NCI-H1105 (cell line): Measurements from ENCODE around the gene TNFRSF14.
"Not testable (repeated sequence)": the region's sequence is repeated elsewhere in the genome, so short reads cannot be mapped to it uniquely, and the experiment has no call there.

Experiments used
- DNase-seq: peaks from one replicate; lab custom pipeline; 2025; lab: John Stamatoyannopoulos, UW

TNFRSF14 gene

DNA sequence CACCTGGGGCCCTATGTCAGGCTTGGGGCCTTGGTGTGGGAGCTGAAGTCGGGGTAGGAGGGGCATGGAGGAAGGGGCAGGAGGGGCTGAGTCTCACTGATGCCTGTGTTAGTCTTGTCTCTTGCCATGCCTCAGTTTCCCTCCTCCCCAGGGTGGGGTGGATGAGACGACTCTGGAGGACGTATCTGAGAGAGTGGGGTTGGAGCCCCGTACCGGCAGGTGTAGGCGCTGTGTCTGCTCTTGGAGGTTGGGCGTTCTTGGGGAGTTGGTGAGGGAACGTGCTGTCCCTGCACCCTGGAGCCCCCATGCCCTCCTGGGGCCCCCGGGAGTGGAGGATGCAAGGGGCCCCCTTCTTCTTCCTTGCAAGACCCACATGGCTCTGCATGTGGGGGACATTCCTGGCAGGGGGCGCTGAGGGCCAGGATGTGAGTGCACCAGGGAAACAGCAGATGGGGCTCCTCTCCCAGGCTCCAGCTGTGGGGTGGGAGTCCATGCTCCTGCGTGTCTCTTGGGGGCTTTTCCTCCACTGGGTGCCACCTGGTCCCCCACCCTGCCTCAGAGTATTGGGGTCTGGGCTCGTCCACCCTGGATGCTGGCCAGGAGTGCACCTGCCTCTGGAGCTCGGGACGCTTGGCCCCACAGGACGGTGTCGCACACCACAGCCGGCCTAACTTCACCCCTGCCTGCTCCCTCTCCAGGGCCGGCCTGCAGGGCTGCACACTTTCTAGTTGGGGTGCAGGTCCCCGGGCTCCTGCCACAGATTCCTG is 1.4 kb upstream of the TNFRSF14 start:
- no peak for DNase-seq

DNA sequence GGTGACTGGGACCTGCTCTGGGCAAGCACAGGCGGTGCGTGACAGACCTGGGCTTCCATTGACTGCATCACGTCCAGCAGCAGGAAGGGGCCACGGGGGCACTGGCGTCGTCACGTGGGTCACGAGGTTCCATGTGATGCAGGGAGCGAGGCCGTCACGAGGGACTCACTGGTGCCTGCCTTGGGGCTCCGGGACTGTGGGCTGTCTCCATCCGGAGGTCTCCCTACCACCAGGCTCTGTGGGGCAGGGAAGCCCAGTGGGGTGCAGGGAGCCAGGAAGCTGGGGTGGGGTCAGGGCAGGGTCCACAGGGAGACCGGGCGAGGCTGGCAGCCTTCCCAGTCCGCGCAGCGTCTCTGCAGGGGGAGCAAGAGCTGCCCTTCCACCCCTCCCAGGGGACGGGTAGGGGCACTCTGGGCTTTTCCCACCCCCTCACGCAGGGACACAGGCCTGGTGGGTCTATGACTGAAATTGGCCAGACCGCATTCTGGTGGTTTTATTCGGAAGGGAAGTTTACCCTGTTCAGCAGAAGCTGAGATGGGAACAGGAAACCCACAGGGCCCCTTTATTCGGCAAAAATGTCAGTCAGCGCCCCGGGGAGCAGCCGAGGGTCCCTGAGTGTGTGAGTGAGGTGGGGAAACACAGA is 416 bp upstream of the TNFRSF14 start:
- DNase-seq = no peak

DNA sequence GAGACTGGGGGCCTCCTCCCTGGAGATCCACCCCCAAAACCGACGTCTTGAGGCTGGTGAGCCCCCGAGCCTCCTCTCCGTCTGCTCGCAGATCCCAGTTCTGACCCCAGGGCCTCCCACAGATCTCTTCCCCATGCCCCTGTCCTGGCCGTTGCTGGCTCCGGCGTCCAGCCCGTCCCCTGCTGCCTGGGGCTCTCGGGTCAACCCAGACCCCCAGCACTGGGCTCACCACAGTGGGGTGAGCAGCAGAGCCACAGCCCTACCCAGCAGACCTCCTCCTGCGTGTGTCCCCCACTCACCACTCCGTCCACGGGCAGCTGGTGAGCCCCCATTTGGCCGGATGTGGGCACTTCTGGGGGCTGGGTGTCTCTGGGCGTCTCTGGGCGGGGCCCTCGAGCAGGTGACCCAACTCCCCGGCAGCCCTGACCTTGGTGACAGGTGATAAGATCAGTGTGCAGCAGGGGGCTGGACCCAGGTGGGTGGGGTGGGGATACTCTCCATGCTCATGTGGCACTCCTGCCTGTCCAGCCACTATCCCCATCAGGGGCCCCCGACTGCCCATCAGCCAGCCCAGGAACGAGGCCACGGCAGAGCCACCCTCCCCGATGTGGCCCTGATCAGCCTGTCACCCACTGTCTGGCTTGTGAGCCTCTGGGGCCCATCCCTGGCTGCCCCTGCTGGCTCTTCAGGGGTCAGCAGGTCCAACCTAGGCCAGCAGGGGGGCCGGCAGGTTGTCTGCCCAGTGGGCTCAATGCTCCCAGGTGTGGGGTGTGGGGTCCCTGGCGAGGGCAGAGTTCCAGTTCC is 709 bp downstream of the TNFRSF14 start:
- DNase-seq = no peak

DNA sequence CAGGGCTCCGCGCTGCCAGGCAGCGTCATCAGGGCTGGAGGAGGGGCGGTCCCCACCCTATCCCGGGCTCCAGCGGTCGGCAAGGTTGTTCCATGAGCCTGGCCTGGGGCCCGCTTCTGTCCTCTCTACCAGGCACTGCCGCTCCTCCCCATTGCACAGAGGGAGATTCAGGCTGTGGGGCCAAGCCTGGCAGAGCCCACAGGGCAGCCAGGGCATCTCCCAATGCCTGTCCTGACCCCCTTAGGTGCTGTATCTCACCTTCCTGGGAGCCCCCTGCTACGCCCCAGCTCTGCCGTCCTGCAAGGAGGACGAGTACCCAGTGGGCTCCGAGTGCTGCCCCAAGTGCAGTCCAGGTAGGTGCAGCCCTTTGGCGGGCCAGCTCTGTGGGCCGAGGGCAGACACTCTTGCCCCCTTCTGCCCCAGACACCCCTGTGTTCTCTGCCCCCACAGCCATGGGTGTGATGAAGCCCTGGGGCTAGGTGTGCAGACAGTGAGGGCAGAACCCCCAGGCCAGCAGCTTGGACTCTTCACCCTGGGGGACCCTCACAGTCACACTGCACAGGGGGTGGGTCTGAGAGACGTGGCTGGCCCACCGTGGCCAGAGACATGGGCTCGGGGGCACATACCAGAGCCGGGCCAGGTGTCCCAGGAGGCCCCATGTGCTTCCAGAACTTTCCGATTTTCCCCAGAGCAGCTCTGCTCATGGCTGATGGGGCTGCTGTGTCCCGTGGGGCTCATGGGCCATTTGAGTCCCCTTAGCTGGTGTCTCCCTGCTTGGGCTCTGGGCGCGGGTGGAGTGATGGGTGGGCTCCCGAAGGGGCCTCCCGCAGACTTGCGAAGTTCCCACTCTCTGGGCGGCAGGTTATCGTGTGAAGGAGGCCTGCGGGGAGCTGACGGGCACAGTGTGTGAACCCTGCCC is 1.6 kb downstream of the TNFRSF14 start:
- DNase-seq = no peak

DNA sequence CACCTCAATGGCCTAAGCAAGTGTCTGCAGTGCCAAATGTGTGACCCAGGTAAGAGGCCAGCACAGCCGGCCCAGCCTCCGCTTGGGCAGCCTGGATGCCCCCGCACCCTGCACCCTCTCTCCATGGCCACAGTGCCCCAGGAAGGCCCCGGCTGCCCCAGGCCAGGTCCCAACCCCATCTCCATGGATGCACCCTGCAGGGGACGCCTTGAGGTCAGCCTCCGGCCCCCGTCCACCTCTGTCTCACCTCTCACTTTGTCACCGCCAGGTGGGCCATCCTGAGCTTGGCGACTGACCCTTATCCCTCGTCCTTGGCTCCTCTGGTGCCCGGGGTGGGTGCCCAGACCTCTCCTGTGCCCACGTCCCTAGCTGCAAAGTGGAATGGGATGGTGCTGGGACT is 2.2 kb downstream of the TNFRSF14 start:
- no peak for DNase-seq

DNA sequence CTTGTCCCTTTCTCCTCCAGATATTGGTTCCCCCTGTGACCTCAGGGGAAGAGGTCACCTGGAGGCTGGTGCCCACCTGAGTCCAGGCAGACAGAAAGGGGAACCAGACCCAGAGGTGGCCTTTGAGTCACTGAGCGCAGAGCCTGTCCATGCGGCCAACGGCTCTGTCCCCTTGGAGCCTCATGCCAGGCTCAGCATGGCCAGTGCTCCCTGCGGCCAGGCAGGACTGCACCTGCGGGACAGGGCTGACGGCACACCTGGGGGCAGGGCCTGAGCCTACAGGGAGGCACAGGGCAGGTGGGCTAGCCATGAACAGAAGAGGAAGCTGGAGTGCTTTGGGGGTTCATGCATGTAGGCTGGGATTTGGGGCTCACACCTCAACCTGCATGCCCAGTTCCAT is 2.7 kb downstream of the TNFRSF14 start:
- no peak for DNase-seq

DNA sequence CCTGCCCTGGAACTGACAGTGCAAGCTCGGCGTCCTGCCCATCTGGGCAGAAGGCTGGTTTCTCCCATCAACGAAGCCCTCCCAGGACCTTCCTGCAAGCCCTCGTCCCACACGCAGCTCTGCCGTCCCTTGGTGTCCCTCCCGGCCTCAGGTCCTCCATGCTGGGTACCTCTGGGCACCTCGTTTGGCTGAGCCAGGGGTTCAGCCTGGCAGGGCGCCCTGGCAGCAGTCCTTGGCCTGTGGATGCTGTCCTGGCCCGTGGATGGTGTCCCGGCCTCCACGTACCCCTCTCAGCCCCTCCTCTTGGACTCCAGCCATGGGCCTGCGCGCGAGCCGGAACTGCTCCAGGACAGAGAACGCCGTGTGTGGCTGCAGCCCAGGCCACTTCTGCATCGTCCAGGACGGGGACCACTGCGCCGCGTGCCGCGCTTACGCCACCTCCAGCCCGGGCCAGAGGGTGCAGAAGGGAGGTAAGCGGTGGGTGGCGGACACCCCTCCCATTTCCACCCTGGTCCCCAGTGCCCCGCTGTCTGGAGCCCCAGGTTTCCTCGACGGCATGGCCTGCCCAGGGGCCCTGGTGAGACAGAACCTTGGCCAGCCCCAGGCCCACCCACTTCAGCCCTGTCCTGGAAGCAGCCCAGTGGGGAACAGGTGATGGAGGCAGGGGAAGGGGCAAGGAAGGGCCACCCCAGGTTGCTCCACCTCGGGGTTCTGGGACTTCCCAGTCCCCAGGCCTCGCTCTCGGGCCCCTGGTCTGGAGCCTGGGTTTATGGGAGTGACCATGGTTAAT is 3.5 kb downstream of the TNFRSF14 start:
- DNase-seq = no peak

DNA sequence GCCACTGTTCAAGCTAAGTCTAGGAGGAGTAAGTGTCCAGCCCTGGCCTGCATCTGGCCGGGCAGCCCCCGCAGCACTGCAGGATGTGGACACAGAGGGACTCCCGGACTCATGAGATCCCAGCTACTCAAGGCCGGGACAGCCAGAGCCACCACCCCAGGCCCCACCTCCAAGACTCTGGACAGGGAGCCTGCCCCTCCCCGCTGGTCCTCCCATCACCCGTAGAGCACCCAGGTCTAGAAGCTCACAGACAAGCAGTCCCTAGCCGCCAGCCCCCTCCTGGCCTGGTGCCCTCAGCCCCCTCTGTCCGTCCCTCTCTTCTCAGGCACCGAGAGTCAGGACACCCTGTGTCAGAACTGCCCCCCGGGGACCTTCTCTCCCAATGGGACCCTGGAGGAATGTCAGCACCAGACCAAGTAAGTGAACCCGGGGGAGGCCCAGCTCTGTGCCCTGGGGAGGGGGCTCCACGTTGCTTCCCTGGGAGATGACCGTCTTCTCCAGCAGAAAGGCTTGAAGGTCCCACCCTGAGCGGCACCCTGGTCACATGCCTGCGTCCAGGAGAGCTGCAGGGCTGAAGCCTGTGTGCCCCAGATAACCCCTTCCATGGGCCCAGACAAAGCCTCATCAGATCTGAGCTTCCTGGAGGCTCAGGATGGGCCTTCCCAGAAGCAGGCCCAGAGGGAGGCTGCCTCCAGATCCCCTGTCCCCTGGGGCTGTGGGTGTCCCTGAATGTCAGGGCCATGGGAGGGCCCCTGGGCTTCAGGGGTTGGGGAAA is 4.3 kb downstream of the TNFRSF14 start:
- no peak for DNase-seq

DNA sequence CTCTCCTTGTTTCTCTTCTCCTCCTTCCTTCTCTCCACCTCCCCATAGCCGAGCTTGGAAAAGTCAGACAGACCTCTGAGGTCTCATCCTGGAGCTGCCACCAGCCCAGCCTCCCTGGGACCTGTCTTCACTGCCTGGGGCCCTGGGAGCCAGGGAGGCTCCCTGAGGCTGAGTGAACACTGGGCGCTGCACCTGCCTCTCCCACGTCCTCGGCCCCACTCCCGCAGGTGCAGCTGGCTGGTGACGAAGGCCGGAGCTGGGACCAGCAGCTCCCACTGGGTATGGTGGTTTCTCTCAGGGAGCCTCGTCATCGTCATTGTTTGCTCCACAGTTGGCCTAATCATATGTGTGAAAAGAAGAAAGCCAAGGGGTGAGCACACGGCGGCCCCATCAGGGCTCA is 5.3 kb downstream of the TNFRSF14 start:
- DNase-seq = no peak

DNA sequence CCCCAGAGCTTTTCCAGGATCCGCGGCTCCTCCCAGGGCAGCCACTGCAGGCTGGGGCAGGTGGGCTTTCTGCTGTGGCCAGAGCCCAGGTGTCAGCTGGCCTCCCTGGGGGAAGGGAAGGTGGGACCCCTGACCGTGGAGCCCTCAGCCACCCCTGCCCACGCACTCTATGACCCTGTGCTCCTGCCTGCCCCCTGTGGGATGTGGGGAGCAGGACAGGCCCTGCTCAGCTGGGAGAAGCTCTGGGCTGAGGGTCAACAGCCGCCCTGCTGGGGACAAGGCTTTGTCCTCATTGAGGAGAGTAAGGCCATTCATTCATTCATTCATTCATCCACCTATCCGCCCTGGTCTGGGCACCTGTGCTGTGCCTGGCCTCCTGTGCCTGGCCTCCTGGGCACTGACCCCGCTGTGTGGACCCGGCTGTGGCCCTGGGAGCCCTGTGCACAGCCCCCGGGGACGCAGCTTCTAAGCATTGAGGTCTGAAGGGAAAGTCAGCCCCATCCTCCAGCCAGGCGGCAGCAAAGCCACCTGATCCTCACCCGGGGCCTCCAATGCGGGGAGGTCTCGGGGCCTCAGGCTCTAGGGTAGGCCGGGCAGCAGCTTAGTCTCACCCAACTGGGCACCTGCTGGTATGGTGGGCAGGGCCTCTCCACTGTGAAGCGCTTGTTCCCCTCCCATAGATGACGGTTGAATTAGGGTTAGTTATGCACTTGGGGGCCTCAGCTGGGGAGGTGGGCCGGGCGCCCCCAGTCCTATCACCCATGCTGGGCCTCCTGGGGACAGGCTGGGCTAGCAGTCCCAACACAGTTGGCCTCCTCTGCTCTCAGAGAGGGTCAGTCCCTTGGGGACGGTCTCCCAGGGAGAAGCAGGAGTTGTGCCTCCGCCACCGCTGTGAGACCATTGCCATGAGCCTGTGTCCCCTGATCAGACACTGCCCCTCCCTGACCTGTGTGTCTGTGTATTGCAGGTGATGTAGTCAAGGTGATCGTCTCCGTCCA is 6.0 kb downstream of the TNFRSF14 start:
- DNase-seq = no peak

DNA sequence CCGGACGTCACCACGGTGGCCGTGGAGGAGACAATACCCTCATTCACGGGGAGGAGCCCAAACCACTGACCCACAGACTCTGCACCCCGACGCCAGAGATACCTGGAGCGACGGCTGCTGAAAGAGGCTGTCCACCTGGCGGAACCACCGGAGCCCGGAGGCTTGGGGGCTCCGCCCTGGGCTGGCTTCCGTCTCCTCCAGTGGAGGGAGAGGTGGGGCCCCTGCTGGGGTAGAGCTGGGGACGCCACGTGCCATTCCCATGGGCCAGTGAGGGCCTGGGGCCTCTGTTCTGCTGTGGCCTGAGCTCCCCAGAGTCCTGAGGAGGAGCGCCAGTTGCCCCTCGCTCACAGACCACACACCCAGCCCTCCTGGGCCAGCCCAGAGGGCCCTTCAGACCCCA is 7.0 kb downstream of the TNFRSF14 start:
- DNase-seq = no peak

DNA sequence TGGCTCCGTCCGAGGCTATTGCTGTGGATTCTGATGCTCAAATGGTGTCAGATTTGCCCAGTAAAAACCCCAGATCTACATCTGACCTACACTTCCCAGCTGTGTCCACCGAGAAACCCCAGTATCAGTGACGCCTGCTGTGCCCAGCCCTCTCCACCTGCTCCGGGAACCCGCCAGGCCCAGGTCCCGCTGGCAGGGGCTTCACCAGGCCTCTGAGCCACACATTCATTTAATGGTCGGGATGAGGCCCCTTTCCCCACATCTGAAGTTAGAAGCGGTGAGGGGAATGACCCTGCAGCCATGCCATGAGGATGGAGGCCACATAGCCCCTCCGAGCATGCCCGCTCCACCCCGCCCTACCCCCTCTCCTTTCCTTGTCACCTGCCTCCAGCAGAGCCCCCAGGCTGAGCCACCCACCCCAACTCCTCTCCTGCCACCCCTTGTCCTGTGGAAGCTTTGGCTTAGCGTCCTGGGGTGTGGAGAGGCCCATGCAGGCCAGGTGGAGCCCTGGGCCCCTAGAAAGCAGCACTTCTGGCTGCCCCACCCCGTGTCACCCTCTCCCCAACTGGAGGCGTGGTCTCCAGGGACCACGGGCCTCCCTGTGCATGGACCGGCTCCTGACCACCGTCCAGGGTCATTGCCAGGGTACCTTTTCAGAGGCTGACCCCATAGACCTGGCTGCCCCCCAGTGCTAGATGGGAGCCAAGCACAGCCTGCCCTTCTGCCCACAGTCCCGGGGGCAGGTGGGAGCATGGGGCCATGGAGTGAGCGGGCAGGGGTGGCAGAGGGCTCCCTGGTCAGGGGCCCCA is 8.0 kb downstream of the TNFRSF14 start:
- no peak for DNase-seq

DNA sequence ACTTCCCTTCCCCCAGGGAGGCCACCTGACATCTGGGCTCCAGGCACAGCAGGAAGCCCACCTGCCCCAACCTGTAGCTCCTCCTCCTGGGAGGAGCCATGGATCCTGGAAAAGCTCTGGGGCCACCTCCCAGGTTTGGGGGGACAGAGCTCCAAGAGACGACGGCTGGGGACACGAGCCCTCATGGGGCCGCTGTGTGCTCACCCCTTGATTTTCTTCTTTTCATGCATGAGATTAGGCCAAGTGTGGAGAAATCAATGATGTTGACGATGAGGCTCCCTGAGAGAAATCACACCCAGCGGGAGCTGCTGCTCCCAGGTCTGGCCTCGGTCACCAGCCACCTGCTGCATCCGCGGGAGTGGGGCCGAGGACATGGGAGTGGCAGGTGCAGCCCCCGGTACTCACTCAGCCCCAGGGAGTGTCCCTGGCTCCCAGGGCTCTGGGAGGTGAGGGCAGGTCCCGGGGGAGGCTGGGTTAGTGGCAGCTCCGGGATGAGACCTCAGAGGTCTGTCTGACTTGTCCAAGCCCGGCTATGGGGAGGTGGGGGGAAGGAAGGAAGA is 8.7 kb downstream of the TNFRSF14 start:
- no peak for DNase-seq

DNA sequence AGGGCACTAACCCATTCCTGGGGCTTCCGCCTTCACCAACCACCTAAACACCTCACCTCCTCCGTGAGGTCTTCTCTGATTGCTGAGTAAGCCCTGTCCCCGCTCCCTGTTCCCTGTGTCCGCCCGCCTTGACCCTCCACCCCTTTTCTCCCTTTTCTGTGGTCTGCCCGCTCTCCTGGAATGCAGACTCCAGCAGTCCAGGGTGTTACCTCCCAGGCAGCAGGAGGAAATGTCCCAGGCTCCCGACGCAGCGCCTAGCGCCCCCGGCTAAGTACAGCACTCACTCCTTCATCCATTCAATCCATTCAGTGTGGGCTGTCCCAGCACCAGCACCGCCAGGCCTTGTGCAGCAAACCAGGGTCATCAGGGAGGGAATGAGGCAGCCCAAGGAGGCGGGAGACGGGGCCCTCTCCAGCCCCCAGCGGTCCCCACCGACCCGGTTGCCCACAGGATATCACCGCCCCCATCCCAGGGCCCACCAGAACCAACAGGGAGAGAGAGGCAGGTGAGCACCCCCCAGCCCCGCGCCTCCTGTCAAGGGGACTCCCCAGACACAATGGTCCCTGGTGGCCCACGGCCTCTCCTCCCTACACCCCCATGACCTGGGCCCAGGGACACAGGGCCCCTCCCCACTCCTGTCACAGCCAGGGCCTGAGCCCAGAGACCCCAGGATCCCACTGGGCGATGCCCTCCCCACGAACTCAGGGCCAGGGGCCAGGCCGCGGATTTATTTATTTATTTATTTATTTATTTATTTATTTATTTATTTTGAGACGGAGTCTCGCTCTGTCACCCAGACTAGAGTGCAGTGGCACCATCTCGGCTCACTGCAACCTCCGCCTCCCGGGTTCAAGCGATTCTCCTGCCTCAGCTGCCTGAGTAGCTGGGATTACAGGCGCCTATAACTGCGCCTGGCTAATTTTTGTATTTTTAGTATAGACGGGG is 10.2 kb downstream of the TNFRSF14 start:
- no peak for DNase-seq

DNA sequence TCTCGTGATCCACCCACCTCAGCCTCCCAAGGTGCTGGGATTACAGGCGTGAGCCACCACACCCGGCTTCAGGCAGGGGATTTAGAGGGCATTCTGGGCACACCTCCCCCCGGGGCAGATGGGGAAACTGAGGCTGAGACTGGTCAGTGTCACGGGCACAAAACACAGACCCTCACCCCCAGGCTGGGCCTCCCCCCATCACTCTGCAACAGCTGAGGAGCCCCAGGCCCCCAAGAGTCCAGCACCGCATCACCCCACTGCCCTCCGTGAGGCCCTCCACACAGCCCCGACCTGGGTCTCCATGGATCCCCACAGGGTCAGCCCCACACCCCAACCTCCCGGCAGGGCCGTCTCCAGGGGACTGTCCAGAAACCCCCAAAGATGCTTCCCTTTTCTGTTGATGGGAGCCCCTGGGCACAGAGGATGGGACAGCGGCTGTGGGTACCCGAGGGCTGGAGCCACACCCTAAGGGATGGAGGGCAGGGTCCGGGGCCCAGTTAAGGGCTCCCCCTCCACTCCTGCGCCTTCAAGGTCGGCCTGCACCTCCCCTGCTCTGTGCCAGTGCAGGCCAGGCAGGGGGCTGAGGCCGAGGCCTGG is 11.0 kb downstream of the TNFRSF14 start:
- DNase-seq = no peak

DNA sequence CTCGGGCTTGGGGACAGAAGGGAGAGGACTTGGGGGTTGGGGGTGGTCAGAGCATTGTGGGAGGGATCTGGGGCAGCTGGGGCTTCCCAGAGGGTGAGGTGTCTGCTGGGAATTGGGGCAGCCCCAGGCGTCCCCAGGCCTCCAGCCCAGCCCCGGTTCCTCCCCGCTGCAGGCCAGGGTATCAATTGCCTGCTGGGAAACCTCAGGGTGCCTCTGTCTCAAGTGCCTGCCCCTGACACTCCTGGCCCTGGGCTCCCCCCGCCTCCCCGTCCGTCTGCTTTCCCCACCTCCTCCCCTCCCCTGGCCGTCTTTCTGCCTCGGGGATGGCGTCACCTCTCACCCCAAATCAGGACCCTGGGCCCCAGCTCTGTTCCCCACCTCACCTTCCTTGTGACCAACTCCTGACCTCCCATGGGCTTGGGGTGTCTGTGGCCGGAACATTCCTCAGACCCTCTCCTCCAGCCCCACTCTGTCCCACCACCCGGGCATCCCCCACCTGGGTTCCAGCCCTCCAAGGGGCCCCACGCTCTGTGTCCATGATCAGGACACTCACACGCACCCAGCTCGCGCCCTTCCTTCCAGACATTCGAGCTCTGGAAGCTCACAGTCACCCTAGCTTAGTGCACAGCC is 12.1 kb downstream of the TNFRSF14 start:
- DNase-seq = not testable (repeated sequence)
